Omental fat pad (tissue), 4 donors: ENCODE results near the gene ITPRIPL1. TPM values are rescaled to one million over a fixed set of nuclear protein-coding genes. Genes with fewer than 3 reads are reported as not detected.
A peak's percentile ranks its signal among the peaks of the same experiment; 100 is the strongest.

Source experiments
- ATAC-seq: fragments of 150-250 bp; one replicate; pipeline ENCODE4 v1.9.1; 2016; ENCODE audit warnings: mild to moderate bottlenecking, moderate library complexity; ENCODE audit not compliant: low FRiP score
- DNase-seq: peaks from one replicate; pipeline ENCODE4 v3.0.0-alpha.2; 2019; ENCODE audit warnings: low spot score
- CTCF ChIP-seq, 3 donors: fragments of 450-650 bp; IDR thresholded peaks; one replicate each; pipeline ENCODE4 v1.5.1; 2016 to 2017; ENCODE audit warnings: antibody characterized with exemption in 3 of 3, mild to moderate bottlenecking in 3 of 3, moderate library complexity in 2 of 3
- total RNA-seq, 4 donors: library from RNA; depleted of rRNA; stranded (reverse); fragments of >200 nt; gene quantifications; one replicate each; pipeline ENCODE4 v1.1.0, GENCODE V29; 2016

Gene ITPRIPL1
- total RNA-seq, 4 donors from 2014 or later, result 4.8 to 7.6 (median 6.6) TPM

GRCh38 chr2:96301865-96302264 is 23.3 kb upstream of the ITPRIPL1 start:
- DNase-seq, result no peak
- no peak for ATAC-seq

GRCh38 chr2:96304606-96305005 is 20.5 kb upstream of the ITPRIPL1 start:
- TF ChIP-seq CTCF (IDR thresholded peaks at IDR 0.05), result no peak

More at GRCh38 chr2:96301865-96302264, 23.3 kb upstream of the ITPRIPL1 start:
- no peak for TF ChIP-seq CTCF (IDR thresholded peaks at IDR 0.05)

GRCh38 chr2:96305091-96305978 is 19.8 kb upstream of the ITPRIPL1 start, which contains the start of gene SNRNP200:
Gene SNRNP200 (minus strand): TSS chr2:96305546. CDS start chr2:96305437, 109 bp downstream.
- ATAC-seq, result peak; percentile 97
- peak; percentile 72 for DNase-seq
- TF ChIP-seq CTCF (IDR thresholded peaks at IDR 0.05), result no peak

More at GRCh38 chr2:96304606-96305005, 20.5 kb upstream of the ITPRIPL1 start:
- no peak for ATAC-seq
- DNase-seq, result no peak

GRCh38 chr2:96305979-96306308 is 19.2 kb upstream of the ITPRIPL1 start:
- ATAC-seq, result no peak
- DNase-seq, result no peak
- no peak for TF ChIP-seq CTCF (IDR thresholded peaks at IDR 0.05)

- TF ChIP-seq CTCF (IDR thresholded peaks at IDR 0.05), result no peak
- no peak for ATAC-seq
Observed at GRCh38 chr2:96306370-96306769, 18.7 kb upstream of the ITPRIPL1 start.

GRCh38 chr2:96308248-96308647 is 16.9 kb upstream of the ITPRIPL1 start:
- TF ChIP-seq CTCF (IDR thresholded peaks at IDR 0.05), result no peak
- DNase-seq, result no peak

More at GRCh38 chr2:96306370-96306769, 18.7 kb upstream of the ITPRIPL1 start:
- DNase-seq, result no peak

GRCh38 chr2:96315005-96315399 is 10.1 kb upstream of the ITPRIPL1 start:
- TF ChIP-seq CTCF (IDR thresholded peaks at IDR 0.05), result no peak
- DNase-seq (no peak), ATAC-seq (no peak)

More at GRCh38 chr2:96308248-96308647, 16.9 kb upstream of the ITPRIPL1 start:
- no peak for ATAC-seq
